Activated naive CD8-positive, alpha-beta T cell treated with anti-CD3 and anti-CD28 coated beads for 36 hours (primary cell): ENCODE data around the gene RFC2. TPM values are rescaled to one million over a fixed set of nuclear protein-coding genes. Genes with fewer than 3 reads are reported as not detected.
A peak's percentile ranks its signal among the peaks of the same experiment; 100 is the strongest.

ENCODE experiments used
- DNase-seq: peaks from one replicate; pipeline ENCODE4 v3.0.0; 2021
- H3K27ac Mint-ChIP-seq: one replicate; pipeline ENCODE4 v1.8.0; 2022; ENCODE audit warnings: mild to moderate bottlenecking, moderate library complexity, mixed read lengths
- H3K27me3 Mint-ChIP-seq: one replicate; pipeline ENCODE4 v1.8.0; 2022; ENCODE audit warnings: mild to moderate bottlenecking, mixed read lengths
- H3K36me3 Mint-ChIP-seq: one replicate; pipeline ENCODE4 v1.8.0; 2021; ENCODE audit warnings: mild to moderate bottlenecking, mixed read lengths
- H3K4me1 Mint-ChIP-seq: one replicate; pipeline ENCODE4 v1.8.0; 2021; ENCODE audit warnings: mixed read lengths
- H3K4me3 Mint-ChIP-seq: one replicate; pipeline ENCODE4 v1.8.0; 2022; ENCODE audit warnings: mild to moderate bottlenecking, moderate library complexity, mixed read lengths
- H3K9me3 Mint-ChIP-seq: one replicate; pipeline ENCODE4 v1.8.0; 2022; ENCODE audit warnings: mixed read lengths
- total RNA-seq, 2 experiments: library from RNA; stranded (reverse); gene quantifications; one replicate each; pipeline ENCODE4 v1.2.3, GENCODE V29; 2021

RFC2 gene
- total RNA-seq: 100 to 1,000 TPM; 111 to 112 TPM

DNA sequence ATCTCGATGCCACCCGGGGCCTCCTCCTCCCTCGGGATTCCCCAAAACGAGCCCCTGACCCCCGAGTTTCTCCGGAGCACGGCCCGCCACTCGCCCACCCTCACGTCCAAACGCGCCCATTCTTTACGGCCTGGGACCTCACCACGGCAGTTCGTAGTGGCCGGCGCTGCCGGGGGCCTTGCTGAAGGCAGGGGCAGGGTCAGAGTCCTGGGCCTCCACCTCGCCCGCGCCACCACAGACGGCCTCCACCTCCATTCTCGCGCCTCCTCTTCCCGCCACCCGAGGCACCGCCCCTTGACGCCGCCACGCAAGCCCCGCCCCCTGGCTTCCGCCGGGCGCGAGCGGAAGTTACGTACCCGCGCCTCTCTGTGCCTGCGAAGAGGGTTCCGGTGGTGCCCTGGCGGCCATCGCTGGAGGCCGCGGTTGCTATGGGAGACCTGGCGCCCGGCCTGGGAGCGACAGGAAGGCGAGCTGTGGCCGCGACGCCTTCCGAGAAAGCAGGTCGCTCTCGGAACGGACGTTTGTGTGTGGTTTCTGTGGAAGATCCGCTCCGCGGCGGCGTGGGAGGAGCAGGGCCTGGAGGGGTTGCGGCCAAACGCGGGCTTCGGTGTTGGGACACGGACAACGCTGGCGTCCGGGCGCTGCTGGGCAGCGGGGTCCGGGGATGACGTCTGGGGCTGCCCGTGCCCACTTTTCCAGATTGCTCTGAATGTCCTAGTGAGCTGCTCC, at the start of gene RFC2:
TSS of gene RFC2 (minus strand) at position 271 of the 729 bp plus-strand sequence. CDS start at position 255, 16 bp downstream.
- Mint-ChIP-seq H3K4me3 (peak within 1 kb of the TSS; percentile 97), H3K9me3 (no peaks in the 10 kb centered on the region), H3K27ac (peak within 1 kb of the TSS; percentile 96), H3K27me3 (no peaks in the 10 kb centered on the region), H3K36me3 (peaks cover 34% of the 10 kb centered on the region), H3K4me1 (peaks cover 16% of the 10 kb centered on the region)
- DNase-seq: peak; percentile 99

DNA sequence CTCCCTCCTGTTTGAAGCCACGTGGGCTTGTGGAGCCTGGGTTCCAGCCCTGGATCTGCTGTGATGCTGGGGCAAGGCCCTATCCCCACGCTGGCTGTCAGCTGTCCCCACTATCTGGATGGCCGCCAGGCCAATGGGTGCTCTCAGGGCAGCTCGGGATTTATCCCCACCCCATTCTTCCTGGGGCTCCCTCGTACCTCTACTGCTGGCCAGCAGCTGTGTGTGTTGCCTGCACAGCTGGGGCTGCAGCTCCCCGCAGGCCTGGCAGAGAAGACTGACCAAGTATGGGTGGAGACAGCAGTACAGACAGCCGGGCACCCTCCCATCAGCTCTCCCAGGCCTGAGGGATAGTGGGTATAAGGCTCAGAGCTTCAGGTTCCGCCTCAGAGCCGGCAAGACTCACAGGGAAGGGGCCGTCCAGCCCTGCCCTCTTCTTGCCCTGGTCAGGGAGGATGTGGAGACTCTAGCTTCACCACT, 48.6 kb upstream of the RFC2 start:
- Mint-ChIP-seq H3K36me3 (no peaks in the 10 kb centered on the region), H3K4me1 (peaks cover 11% of the 10 kb centered on the region), H3K4me3 (no peak overlapping the region), H3K9me3 (no peaks in the 10 kb centered on the region), H3K27ac (no peak overlapping the region), H3K27me3 (peaks cover 15% of the 10 kb centered on the region)
- DNase-seq: no peak

DNA sequence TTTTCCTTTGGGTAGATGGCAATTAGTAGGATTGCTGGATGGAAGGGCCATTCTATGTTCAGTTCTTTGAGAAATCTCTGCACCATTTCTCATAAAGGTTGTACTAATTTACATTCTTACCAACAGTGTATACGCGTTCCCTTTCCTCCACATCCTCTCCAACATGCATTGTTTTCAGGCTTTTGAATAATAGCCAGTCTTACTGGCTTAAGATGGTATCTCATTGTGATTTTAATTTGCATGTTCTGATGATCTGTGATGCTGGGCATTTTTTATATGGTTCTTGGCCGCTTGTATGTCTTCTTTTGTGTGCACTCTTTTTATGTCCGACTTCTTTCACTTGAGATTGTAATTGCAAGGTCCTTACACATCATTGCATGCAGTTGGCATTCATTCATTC, 46.7 kb upstream of the RFC2 start:
- no peaks in the 10 kb centered on the region for H3K36me3 Mint-ChIP-seq
- no peak overlapping the region for H3K4me3 Mint-ChIP-seq
- no peak for DNase-seq
- H3K27ac Mint-ChIP-seq: no peak overlapping the region
- H3K4me1 Mint-ChIP-seq: peaks cover 2% of the 10 kb centered on the region
- no peaks in the 10 kb centered on the region for H3K9me3 Mint-ChIP-seq
- peaks cover 7% of the 10 kb centered on the region for H3K27me3 Mint-ChIP-seq

DNA sequence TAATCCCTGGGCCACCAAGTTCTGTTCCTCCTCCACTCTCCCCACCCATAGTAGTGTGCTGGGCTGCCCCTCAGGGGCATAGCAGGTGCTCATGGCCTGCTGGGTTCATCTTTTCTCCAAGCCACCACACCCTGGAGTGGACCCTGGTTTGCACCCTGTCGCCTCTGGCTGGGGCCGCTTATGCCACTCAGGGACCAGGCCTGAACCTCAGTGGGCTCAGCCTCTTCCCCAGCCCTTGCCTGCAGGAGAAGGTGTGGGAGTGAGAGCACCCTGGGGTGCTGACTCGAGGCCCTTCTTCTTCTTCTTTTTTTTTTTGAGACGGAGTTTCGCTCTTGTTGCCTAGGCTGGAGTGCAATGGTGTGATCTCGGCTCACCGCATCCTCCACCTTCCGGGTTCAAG, 45.2 kb upstream of the RFC2 start:
- Mint-ChIP-seq H3K9me3 (no peaks in the 10 kb centered on the region), H3K36me3 (no peaks in the 10 kb centered on the region), H3K4me1 (no peaks in the 10 kb centered on the region), H3K4me3 (no peak overlapping the region), H3K27ac (no peak overlapping the region), H3K27me3 (no peaks in the 10 kb centered on the region)
- DNase-seq: no peak

DNA sequence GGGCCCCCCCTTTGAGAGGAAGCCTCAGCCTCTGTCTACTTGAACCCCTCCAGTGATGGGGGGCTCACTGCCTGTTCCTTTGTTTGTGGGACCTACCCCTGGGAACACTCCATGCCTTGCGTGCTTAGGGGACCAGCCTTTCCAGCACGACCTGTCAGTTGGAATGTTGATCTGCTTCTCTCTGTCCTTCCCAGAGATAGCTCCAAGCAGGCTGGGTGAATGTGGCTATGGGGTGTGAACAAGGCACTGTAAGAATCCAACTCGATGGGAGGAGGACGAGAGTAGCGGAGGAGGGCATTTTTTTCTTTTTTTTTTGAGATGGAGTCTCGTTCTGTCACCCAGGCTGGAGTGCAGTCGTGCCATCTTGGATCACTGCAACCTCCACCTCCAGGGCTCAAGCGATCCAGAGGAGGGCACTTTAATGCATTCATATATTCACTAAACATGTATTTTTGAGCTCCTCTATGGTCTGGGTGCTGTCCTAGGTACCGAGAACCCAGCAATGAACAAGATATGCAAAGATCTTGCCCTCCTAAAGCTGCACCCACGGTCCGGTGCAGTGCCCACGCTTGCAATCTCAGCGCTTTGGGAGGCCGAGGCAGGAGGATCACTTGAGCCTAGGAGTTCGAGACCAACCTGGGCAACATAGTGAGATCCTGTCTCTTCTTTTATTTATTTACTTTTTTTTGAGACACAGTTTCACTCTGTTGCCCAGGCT, 43.5 kb upstream of the RFC2 start:
- DNase-seq: no peak
- no peaks in the 10 kb centered on the region for H3K27me3 Mint-ChIP-seq
- H3K4me1 Mint-ChIP-seq: no peaks in the 10 kb centered on the region

DNA sequence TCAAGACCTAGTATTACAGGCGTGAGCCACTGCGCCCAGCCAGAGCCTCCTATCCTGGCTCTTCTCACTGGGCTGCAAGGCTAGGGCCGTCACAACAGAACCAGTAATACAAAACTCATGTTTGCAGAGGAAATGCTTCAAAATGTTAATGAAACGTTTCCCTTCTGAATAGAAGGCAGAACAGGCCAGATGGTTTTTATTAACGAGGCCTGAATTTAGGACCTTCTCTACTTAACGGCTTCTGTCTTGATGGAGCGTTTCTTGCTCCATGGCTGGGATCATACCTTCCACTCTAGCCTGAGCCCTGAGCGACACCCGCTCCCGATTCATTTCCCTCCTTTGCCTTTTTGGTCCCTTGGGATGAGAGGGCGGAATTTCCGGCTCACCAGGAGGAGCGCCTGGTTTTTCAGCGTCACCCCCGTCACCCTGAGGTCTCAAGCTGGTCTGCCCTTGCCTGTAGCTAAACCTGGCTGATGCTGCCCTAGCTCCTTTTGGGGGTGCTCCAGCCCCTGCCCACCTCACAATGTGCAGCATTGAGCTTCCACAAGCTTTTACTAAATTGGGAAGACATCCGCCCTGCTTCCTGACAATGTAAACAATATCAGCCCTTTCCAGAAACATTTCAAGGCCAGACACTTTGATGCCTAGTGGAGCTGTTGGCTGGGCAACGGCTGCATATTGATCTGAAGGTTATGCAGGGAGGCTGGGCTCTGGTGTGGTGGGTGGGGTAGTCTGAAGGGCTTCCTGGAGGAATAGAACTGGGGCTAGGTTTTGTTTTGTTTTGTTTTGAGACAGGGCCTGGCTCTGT, 40.2 kb upstream of the RFC2 start:
- no peak overlapping the region for H3K27ac Mint-ChIP-seq
- no peaks in the 10 kb centered on the region for H3K9me3 Mint-ChIP-seq
- no peak overlapping the region for H3K4me3 Mint-ChIP-seq

More for the DNA sequence above, 43.5 kb upstream of the RFC2 start:
- no peak overlapping the region for H3K27ac Mint-ChIP-seq
- no peak overlapping the region for H3K4me3 Mint-ChIP-seq
- no peaks in the 10 kb centered on the region for H3K9me3 Mint-ChIP-seq
- no peaks in the 10 kb centered on the region for H3K36me3 Mint-ChIP-seq

DNA sequence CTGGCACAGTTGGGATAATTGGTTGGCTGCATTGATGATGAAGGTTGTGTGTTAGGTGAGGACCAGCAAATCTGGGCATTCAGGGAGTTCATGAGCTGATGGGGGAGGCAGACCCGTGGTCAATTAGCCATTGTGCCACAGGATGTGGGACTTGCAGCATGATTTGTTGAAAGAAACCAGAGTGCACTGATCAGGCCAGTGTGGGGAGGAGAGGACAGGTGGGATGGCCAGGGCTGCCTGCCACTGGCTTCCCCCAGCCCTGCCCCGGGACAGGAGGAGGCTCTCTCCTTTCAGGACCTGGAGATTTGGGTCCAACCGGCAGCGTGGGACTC, 39.3 kb upstream of the RFC2 start:
- H3K27ac Mint-ChIP-seq: no peak overlapping the region
- no peak overlapping the region for H3K4me3 Mint-ChIP-seq
- H3K9me3 Mint-ChIP-seq: no peaks in the 10 kb centered on the region
- H3K36me3 Mint-ChIP-seq: no peaks in the 10 kb centered on the region
- H3K27me3 Mint-ChIP-seq: peaks cover 6% of the 10 kb centered on the region
- no peak for DNase-seq
- peaks cover 4% of the 10 kb centered on the region for H3K4me1 Mint-ChIP-seq

More for the DNA sequence above, 40.2 kb upstream of the RFC2 start:
- Mint-ChIP-seq H3K4me1 (no peaks in the 10 kb centered on the region), H3K36me3 (no peaks in the 10 kb centered on the region), H3K27me3 (peaks cover 6% of the 10 kb centered on the region)
- DNase-seq: no peak

DNA sequence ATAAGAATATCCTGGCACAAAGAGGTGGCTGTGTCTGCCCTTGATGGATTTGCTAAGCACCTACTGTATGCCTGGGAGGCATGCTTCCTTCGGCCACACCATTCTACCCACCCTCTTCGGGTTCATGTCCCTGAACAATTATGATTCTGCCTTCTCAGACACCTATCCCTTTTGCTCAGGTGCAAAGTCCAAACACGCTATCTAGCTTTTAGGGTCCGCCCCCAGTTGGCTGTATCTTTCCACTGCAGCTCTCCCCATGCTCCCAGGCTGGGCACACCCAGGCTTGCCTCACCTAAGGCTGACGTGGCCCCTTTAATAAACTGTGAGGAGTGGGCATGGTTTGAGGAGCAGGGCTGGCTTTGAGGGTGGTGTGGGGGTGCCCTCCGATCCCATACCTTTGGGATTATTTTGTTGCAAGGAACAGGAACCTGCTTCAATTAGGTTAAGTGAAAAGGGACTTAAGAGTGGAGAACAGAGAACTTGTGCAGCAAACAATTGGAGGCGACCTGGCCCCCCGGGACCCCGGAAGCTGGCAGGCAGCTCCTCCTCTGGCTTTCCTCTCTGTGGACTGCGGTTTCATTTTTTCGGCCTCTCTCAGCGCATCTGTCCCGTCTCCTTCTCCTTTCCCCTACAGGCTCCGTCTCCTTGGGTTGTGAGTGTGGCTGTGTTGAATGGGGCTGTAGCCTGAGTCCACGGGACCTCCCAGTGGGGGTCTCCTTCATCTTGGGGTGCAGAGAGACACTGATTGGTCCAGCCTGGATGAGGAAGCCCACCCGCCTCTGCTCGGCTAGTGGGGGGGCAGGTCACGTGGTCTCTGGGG, 38.8 kb upstream of the RFC2 start:
- Mint-ChIP-seq H3K27me3 (peaks cover 11% of the 10 kb centered on the region), H3K4me1 (peaks cover 10% of the 10 kb centered on the region), H3K4me3 (no peak overlapping the region), H3K9me3 (no peaks in the 10 kb centered on the region), H3K36me3 (no peaks in the 10 kb centered on the region), H3K27ac (no peak overlapping the region)
- no peak for DNase-seq

DNA sequence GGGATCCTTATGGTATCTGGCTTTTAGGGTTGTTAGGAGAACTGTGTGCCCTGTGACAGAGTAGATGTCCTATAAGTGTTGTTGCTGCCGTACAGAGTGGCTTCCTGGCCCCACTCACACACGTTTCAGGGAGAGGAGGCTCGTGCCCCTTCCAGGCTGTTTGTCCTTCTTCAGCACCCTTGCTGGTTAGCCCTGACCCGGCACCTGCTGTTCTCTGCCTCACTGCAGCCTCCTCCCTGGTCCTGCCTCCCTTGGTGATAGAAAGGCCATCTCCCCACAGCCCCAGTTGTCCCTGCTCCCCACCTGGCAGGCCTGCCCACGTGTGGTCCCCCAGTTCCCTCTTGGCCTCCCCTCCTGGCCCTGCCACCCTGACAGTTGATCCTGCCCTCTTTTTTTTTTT, 37.3 kb upstream of the RFC2 start:
- no peaks in the 10 kb centered on the region for H3K9me3 Mint-ChIP-seq
- H3K36me3 Mint-ChIP-seq: no peaks in the 10 kb centered on the region

DNA sequence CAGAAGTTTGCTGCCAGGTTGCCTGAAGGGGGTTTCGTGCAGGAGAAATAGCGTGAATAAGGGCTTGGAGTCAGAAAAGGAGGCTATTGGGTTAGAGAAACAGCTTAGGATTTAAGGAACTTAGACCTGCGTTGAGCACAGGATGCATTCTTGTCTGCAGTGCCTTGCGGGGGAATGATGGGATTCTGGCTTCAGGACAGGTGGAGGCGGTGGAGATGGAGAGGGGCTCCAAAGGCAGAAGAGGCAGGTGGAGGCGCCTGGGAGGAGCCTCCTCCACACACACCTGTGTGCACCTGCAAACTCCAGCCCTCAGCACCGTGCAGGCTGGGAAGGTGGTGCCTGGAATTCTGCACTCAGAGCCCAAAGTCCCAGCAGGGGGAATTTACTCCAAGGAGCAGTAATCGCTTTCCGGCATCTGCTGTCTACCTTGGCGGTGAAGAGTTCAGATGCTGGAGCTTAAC, 36.8 kb upstream of the RFC2 start:
- Mint-ChIP-seq H3K27me3 (peaks cover 19% of the 10 kb centered on the region), H3K9me3 (no peaks in the 10 kb centered on the region), H3K4me3 (no peak overlapping the region), H3K27ac (no peak overlapping the region), H3K4me1 (peaks cover 12% of the 10 kb centered on the region), H3K36me3 (no peaks in the 10 kb centered on the region)
- no peak for DNase-seq

More for the DNA sequence above, 37.3 kb upstream of the RFC2 start:
- Mint-ChIP-seq H3K4me1 (peaks cover 12% of the 10 kb centered on the region), H3K27ac (no peak overlapping the region), H3K27me3 (peaks cover 19% of the 10 kb centered on the region), H3K4me3 (no peak overlapping the region)
- no peak for DNase-seq

DNA sequence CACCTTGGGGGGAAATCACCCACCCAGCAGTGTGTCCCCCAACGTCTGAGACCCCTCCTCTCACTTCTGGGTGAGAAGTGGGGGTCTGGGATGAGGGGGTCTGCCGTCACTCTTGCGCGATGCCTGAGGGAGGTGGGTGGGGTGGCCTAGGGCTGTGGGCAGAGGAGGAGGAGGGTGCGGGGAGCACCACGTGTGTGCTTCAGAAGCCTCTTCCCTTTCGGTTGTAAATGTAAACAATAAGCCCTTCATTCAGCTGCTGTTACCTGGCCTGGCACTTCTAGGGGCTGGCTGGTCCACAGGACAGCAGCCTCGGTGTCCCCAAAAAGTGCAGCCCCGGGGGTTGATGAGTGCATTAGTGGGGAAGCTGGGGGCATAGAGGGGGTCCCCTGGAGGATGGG, 36.4 kb upstream of the RFC2 start:
- Mint-ChIP-seq H3K27ac (no peak overlapping the region), H3K9me3 (no peaks in the 10 kb centered on the region), H3K4me1 (peaks cover 12% of the 10 kb centered on the region), H3K36me3 (no peaks in the 10 kb centered on the region), H3K27me3 (peaks cover 19% of the 10 kb centered on the region), H3K4me3 (no peak overlapping the region)
- DNase-seq: no peak

DNA sequence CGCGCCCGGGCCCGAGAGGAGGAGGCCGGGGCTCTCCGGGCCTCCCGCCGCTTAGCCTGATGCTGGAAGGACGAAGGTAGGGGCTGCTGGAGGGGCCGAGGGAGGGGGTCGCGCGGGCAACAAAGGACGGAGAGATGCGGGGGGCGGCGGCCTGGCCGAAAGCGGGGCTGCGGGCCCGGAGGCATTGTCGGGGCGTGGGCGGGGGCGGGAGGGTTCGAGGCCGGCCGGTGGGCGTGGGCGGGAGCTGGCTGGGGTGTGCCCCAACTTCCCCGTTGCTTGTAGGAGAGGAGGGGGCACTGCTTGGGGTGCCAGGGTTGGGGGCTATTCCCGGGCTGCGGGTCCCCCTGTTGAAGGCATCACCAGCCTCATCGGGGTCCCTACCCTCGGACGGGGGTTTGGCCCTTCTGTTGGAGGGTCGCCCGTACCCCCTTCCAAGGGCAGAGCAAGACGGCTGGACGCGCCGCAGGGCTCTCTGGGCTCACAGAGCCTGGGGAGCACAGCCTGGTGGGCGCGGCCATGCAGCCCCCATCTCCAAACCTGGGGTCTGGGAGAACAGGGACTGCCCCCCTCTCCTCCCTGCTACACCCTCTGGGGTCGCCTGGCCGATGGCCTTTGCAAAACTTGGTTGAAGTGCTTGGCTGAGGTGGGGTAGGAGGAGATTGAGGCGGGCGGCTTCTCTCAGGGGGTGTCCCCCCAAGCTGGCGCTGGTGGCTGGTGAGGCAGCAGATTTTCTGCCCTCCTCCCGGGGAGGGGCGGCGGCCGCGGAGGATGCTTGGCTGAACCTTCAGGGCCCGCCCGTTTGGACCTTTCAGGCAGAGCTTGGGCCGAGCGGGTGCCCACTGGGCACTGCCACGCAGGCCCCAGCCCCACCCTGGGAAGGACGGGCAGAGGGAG, 35.7 kb upstream of the RFC2 start:
- Mint-ChIP-seq H3K9me3 (no peaks in the 10 kb centered on the region), H3K4me3 (no peak overlapping the region), H3K4me1 (peaks cover 12% of the 10 kb centered on the region), H3K36me3 (no peaks in the 10 kb centered on the region), H3K27ac (no peak overlapping the region), H3K27me3 (peaks cover 19% of the 10 kb centered on the region)
- DNase-seq: peak; percentile 26

DNA sequence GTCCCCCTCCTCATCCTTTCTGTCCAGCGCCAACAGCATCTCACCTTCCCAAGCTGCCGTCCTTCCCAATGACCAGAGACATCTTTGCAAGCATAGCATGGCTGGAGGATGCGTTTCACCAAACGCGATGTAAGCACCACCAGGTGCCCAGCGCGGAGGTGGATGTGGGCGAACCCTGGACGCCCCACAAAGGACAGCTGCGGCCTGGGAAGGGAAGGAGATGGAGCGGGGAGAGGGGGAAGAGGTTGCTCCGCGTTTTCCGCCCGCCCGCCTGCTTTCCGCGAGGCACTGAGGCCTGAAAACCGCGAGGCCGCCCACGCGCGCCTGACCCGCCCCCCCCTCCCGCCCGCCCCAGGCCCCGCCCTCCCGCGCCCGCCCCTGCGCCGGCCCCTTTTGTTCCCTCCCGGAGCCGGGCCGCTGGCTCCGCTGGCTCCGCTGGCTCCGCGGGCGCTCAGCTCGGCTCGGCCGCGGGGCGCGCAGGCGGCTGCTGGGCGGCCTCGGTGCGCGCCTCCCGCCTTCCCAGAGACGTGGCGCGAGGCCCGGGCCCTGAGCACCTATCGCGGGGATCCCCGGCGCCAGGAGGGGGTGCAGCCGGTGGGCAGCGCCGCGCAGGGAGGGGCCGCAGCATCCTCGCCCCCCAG, 34.9 kb upstream of the RFC2 start, which contains the start of gene CLIP2:
TSS of gene CLIP2 (plus strand) at position 390 of the 641 bp plus-strand sequence. CDS start 28,140 bp downstream, outside the sequence.
- peak within 1 kb of the TSS; percentile 25 for H3K27ac Mint-ChIP-seq
- peak; percentile 78 for DNase-seq
- no peaks in the 10 kb centered on the region for H3K9me3 Mint-ChIP-seq
- H3K36me3 Mint-ChIP-seq: no peaks in the 10 kb centered on the region
- peak within 1 kb of the TSS; percentile 72 for H3K4me3 Mint-ChIP-seq
- peaks cover 19% of the 10 kb centered on the region for H3K27me3 Mint-ChIP-seq
- peaks cover 14% of the 10 kb centered on the region for H3K4me1 Mint-ChIP-seq
